K562 (cell line): ENCODE data around the gene KIAA0825. TPM values are rescaled to one million over a fixed set of nuclear protein-coding genes. Genes with fewer than 3 reads are reported as not detected.

Source experiments
- ATAC-seq: fragments of 200-7000 bp; cut with Tn5 transposase; 3 replicates; pipeline ENCODE4 v1.9.1; 2020; ENCODE audit warnings: moderate library complexity
- BruUV-seq: library from RNA; stranded (reverse); fragments of 400-500 nt; replicated peaks from 2 replicates; lab custom pipeline; 2021; lab: Mats Ljungman, UMichigan
- CTCF ChIA-PET: fragments of 300-600 bp; formaldehyde crosslinking; extraction: SDS; loops from one replicate; lab custom pipeline; 2021; ENCODE audit warnings: low intra/inter-chr PET ratio; lab: Yijun Ruan, JAX
- POLR2A ChIA-PET: fragments of 300-600, 350-650 bp; sonication (Branson Sonifier 250); formaldehyde crosslinking; extraction: SDS; loops from one replicate; lab custom pipeline; 2021; ENCODE audit warnings: antibody characterized with exemption, inconsistent platforms; lab: Yijun Ruan, JAX
- DNase-seq, 4 experiments: peaks; one replicate each; pipeline versions ENCODE4 v3.0.0 to v3.0.0-alpha.2; 2011 to 2018; ENCODE audit warnings: low spot score in 3 of 4, mixed read lengths in 3 of 4; ENCODE audit errors: extremely low read depth in 1 of 4
- FAIRE-seq: peaks from 2 replicates; lab custom pipeline; 2011; peaks lifted over from hg19 to GRCh38; lab: Jason Lieb, UNC
- H2AFZ ChIP-seq: 2 replicates; pipeline ENCODE4 v1.6.0; 2011; ENCODE audit warnings: low read depth, low read length, control low read depth, inconsistent platforms
- H3K27ac ChIP-seq: fragments of 200-600 bp; 3 replicates; pipeline ENCODE4 v1.8.0; 2011; ENCODE audit warnings: low read depth, mild to moderate bottlenecking, control low read depth, inconsistent platforms, low read length, moderate library complexity, mixed read lengths; ENCODE audit errors: extremely low read depth
- H3K27me3 ChIP-seq, 2 experiments: fragments of 300-600 bp in 1 of 2; 2 replicates in 1 of 2; 3 replicates in 1 of 2; pipeline versions ENCODE4 v1.6.0 to v1.8.0; 2011; ENCODE audit warnings: inconsistent platforms in 2 of 2, low read length in 2 of 2, mild to moderate bottlenecking in 1 of 2, mixed read lengths in 1 of 2, moderate library complexity in 1 of 2; ENCODE audit not compliant: control insufficient read depth in 2 of 2, insufficient read depth in 2 of 2
- H3K36me3 ChIP-seq: fragments of 300-600 bp; 3 replicates; pipeline ENCODE4 v1.8.0; 2011; ENCODE audit warnings: mild to moderate bottlenecking, low read length, inconsistent platforms; ENCODE audit not compliant: control insufficient read depth, insufficient read depth
- H3K4me1 ChIP-seq, 2 experiments: fragments of 200-600 bp in 1 of 2; replicated peaks in 1 of 2; 2 replicates in 1 of 2; 3 replicates in 1 of 2; pipeline versions ENCODE4 v1.5.1 to v1.8.0; 2011; ENCODE audit warnings: inconsistent platforms in 2 of 2, low read length in 2 of 2, mild to moderate bottlenecking in 1 of 2, mixed read lengths in 1 of 2, moderate library complexity in 1 of 2; ENCODE audit not compliant: control insufficient read depth in 2 of 2, insufficient read depth in 2 of 2
- H3K4me2 ChIP-seq: 2 replicates; pipeline ENCODE4 v1.6.1; 2011; ENCODE audit warnings: low read length, control low read depth, inconsistent platforms, mixed read lengths; ENCODE audit not compliant: insufficient read depth
- H3K4me3 ChIP-seq: fragments of 200-600 bp; sonication (generic), shearing (Covaris generic); 2 replicates; pipeline ENCODE4 v1.5.1; 2016; ENCODE audit warnings: control low read depth, inconsistent platforms
- H3K79me2 ChIP-seq: fragments of 200-600 bp; 3 replicates; pipeline ENCODE4 v1.8.0; 2011; ENCODE audit warnings: low read length, inconsistent platforms; ENCODE audit not compliant: control insufficient read depth, insufficient read depth
- H3K9ac ChIP-seq, 2 experiments: 2 replicates each; pipeline versions ENCODE4 v1.6.0 to v1.6.1; 2011; ENCODE audit warnings: low read depth in 2 of 2, low read length in 2 of 2, control low read depth in 1 of 2, inconsistent platforms in 1 of 2, mild to moderate bottlenecking in 1 of 2, mixed read lengths in 1 of 2; ENCODE audit not compliant: insufficient read depth in 1 of 2
- H3K9me1 ChIP-seq: one replicate; pipeline ENCODE4 v1.6.0; 2011; ENCODE audit warnings: inconsistent platforms, mild to moderate bottlenecking, low read length, moderate library complexity; ENCODE audit not compliant: control insufficient read depth, insufficient read depth
- H3K9me3 ChIP-seq: replicated peaks from 2 replicates; pipeline ENCODE4 v1.5.1; 2011; ENCODE audit warnings: low read depth, low read length, inconsistent platforms; ENCODE audit not compliant: control insufficient read depth, insufficient read depth
- H4K20me1 ChIP-seq: replicated peaks from 2 replicates; pipeline ENCODE4 v1.6.1; 2011; ENCODE audit warnings: low read length, inconsistent platforms, mixed read lengths; ENCODE audit not compliant: control insufficient read depth, insufficient read depth
- ARNT ChIP-seq, 2 experiments: fragments of 450-650 bp; IDR thresholded peaks; 2 replicates each; pipeline ENCODE4 v1.6.1; 2016; ENCODE audit warnings: mild to moderate bottlenecking in 1 of 2
- FOXP1 ChIP-seq: sonication (generic); formaldehyde crosslinking; IDR thresholded peaks from 2 replicates; pipeline ENCODE4 v1.8.0; 2022; ENCODE audit warnings: mild to moderate bottlenecking, missing genetic modification reagents
- POLR2A ChIP-seq: fragments of 450-650 bp; conservative IDR thresholded peaks from 2 replicates; pipeline ENCODE4 v1.6.1; 2016
- POU5F1 ChIP-seq: fragments of 150-350 bp; IDR thresholded peaks from 2 replicates; pipeline ENCODE4 v1.6.1; 2014; ENCODE audit warnings: borderline replicate concordance, low read length, low read depth, mild to moderate bottlenecking; ENCODE audit not compliant: partially characterized antibody
- SMARCA5 ChIP-seq: fragments of 450-650 bp; IDR thresholded peaks from 2 replicates; pipeline ENCODE4 v1.6.1; 2016
- TRIM28 ChIP-seq: fragments of 450-650 bp; IDR thresholded peaks from 2 replicates; pipeline ENCODE4 v1.6.1; 2017
- ZC3H4 ChIP-seq: sonication (generic); formaldehyde crosslinking; IDR thresholded peaks from 2 replicates; pipeline ENCODE4 v1.9.0; 2021; ENCODE audit warnings: missing genetic modification reagents, borderline replicate concordance
- ZNF143 ChIP-seq: sonication (generic); formaldehyde crosslinking; IDR thresholded peaks from 2 replicates; pipeline ENCODE4 v1.9.0; 2022; ENCODE audit warnings: mild to moderate bottlenecking, missing genetic modification reagents
- ZNF79 ChIP-seq: fragments of 250-450 bp; sonication (Bioruptor Pico); IDR thresholded peaks from 2 replicates; pipeline ENCODE4 v1.4.0; 2020; ENCODE audit warnings: low read depth, mild to moderate bottlenecking, moderate library complexity
- WGBS: fragments of 100-300 bp; shearing (Covaris generic); methylation state at CpG from one replicate; pipeline ENCODE4 v1.1.6; 2016; ENCODE audit warnings: low coverage, mixed read lengths; ENCODE audit not compliant: insufficient coverage; ENCODE audit errors: missing lambda C conversion rate; 5-methylcytosine and 5-hydroxymethylcytosine counted together
- in situ Hi-C: fragments of 300-500 bp; cut with MboI; formaldehyde crosslinking; loops from 4 replicates; pipeline ENCODE4 v1.15.0; 2018; ENCODE audit warnings: inconsistent platforms, mixed read lengths
- intact Hi-C: fragments of 100-400 bp; cut with micrococcal nuclease; formaldehyde crosslinking; loops from 2 replicates; pipeline ENCODE4 v1.14.2; 2022
- polyA plus RNA-seq, 8 experiments: library from polyadenylated mRNA; depleted of rRNA in 4 of 8; stranded (reverse) in 5 of 8; unstranded in 3 of 8; fragments of >200 nt; fragmentation: Nextera tagmentation in 2 of 8; fragmentation: Illumina TruSeq in 1 of 8; extraction: Ambion mirVana in 2 of 8; extraction: Trizol in 1 of 8; gene quantifications; 2 replicates each; pipeline versions ENCODE4 v1.2.1 to v1.2.3, GENCODE V29; 2011 to 2014; ENCODE audit warnings: inconsistent platforms in 1 of 8, missing spikeins in 1 of 8
- total RNA-seq, 7 experiments: library from RNA; depleted of rRNA in 6 of 7; stranded (reverse); fragments of >200 nt in 6 of 7; fragmentation: Illumina TruSeq in 2 of 7; extraction: Trizol in 2 of 7; gene quantifications; 2 replicates each; pipeline versions ENCODE4 v1.2.1 to v1.2.3, GENCODE V29; 2011 to 2021; ENCODE audit warnings: low replicate concordance in 1 of 7
- TF ChIP-seq, protein P1 (sequence below): fragments of 450-650 bp; conservative IDR thresholded peaks from 2 replicates; pipeline ENCODE4 v1.6.1; 2016; ENCODE audit warnings: missing genetic modification characterization, low read depth, mild to moderate bottlenecking, missing compliant biosample characterization, moderate library complexity

Gene KIAA0825
- total and polyA plus RNA-seq, 9 of the 15 experiments (the other 6 are each of a cell fraction or from before 2014, with no cell fraction given) = 0.05 to 0.36 (median 0.16) TPM; not detected in 1

DNA sequence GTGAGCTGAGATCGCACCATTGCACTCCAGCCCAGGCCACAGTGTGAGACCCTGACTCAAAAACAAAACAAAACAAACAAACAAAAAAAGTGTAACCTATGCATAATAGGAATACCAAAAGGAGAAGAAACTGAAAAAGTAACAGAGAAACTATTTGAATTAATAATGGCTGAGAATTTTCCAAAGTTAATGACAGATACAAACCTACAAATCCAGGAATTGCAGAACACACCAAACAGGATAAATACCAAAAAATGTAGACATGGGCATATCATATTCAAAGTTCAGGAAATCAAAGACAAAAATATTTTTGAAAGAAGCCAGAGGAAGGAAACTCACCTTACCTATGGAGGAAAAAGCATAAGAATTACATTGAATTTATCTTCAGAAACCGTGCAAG lies 493.3 kb downstream of the KIAA0825 start:
- 3% methylated on average over 2 of the region's 2 CpGs for WGBS
- no peaks in the 10 kb centered on the region for H4K20me1 ChIP-seq
- ATAC-seq (no peak), DNase-seq (no peak), FAIRE-seq (no peak)
- intact Hi-C loops (no loop called here), in situ Hi-C loops (no loop called here)
- POLR2A ChIA-PET = interaction anchor here (0.7 kb wide), 1 partner anchor 255 kb away, joined by 3 read pairs; no protein-coding TSS in a partner anchor
- H3K9ac ChIP-seq = no peak overlapping the region
- no peaks in the 10 kb centered on the region for H3K36me3 ChIP-seq
- H2AFZ ChIP-seq = no peak overlapping the region
- no peaks in the 10 kb centered on the region for H3K27me3 ChIP-seq
- no peaks in the 10 kb centered on the region; the same call in 2 of the 3 replicates for H3K79me2 ChIP-seq
- no peak for TF ChIP-seq ARNT (IDR thresholded peaks at IDR 0.05)
- TF ChIP-seq POLR2A = no peak
- no peak for TF ChIP-seq SMARCA5
- TF ChIP-seq ZNF79 (CRISPR knock-in tag) = no peak
- TF ChIP-seq FOXP1 = no peak
- TF ChIP-seq POU5F1 = no peak
- no peak for TF ChIP-seq ZNF143 (CRISPR knock-in tag)
- TF ChIP-seq TRIM28 = no peak
- TF ChIP-seq, protein P1, sequence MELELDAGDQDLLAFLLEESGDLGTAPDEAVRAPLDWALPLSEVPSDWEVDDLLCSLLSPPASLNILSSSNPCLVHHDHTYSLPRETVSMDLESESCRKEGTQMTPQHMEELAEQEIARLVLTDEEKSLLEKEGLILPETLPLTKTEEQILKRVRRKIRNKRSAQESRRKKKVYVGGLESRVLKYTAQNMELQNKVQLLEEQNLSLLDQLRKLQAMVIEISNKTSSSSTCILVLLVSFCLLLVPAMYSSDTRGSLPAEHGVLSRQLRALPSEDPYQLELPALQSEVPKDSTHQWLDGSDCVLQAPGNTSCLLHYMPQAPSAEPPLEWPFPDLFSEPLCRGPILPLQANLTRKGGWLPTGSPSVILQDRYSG (tag) = no peak
- TF ChIP-seq ZC3H4 = no peak
- no peak overlapping the region for H3K27ac ChIP-seq
- no TSS peak for BruUV-seq
- CTCF ChIA-PET = no interaction called here
- no peaks in the 10 kb centered on the region for H3K9me3 ChIP-seq
- H3K4me1 ChIP-seq = no peaks in the 10 kb centered on the region
- H3K4me2 ChIP-seq = no peak overlapping the region
- H3K9me1 ChIP-seq = no peaks in the 10 kb centered on the region
- H3K4me3 ChIP-seq = no peak overlapping the region
